Naive thymus-derived CD4-positive, alpha-beta T cell (primary cell): ENCODE measurements around the gene NEK9. TPM values are rescaled to one million over a fixed set of nuclear protein-coding genes. Genes with fewer than 3 reads are reported as not detected.

Experiments used
- ATAC-seq: fragments of 150-1000 bp; cut with Tn5 transposase; 2 replicates; pipeline ENCODE4 v1.10.0; 2021; ENCODE audit warnings: mild to moderate bottlenecking, moderate library complexity
- CTCF ChIA-PET: fragments of 350-600 bp; sonication (Branson Sonifier 250); formaldehyde crosslinking; loops from one replicate; lab custom pipeline; 2021; ENCODE audit warnings: antibody characterized with exemption; lab: Charles Lee
- POLR2A ChIA-PET: fragments of 350-600 bp; sonication (Branson Sonifier 250); formaldehyde crosslinking; loops from one replicate; lab custom pipeline; 2021; ENCODE audit warnings: antibody characterized with exemption, inconsistent platforms; lab: Charles Lee
- DNase-seq, 9 donors: peaks; one replicate each; pipeline versions ENCODE4 v3.0.0 to v3.0.0-alpha.2; 2020 to 2022; ENCODE audit warnings: mixed read lengths in 1 of 9
- H3K27ac ChIP-seq: one replicate; pipeline ENCODE4 v1.7.0; 2013; ENCODE audit warnings: mild to moderate bottlenecking, low read depth, low read length, moderate library complexity
- H3K27me3 ChIP-seq, 2 donors: one replicate each; pipeline ENCODE4 v1.7.0; 2013; ENCODE audit warnings: low read length in 2 of 2, mild to moderate bottlenecking in 2 of 2, moderate library complexity in 2 of 2; ENCODE audit not compliant: control insufficient read depth in 2 of 2, insufficient read depth in 2 of 2
- H3K36me3 ChIP-seq, 3 experiments: 1 replicate in 2 of 3; 2 replicates in 1 of 3; pipeline ENCODE4 v1.7.0; 2013; ENCODE audit warnings: low read length in 3 of 3, mild to moderate bottlenecking in 3 of 3, moderate library complexity in 1 of 3; ENCODE audit not compliant: insufficient read depth in 3 of 3, control insufficient read depth in 2 of 3
- H3K4me1 ChIP-seq, 2 donors: one replicate each; pipeline ENCODE4 v1.7.0; 2013; ENCODE audit warnings: low read length in 2 of 2, mild to moderate bottlenecking in 2 of 2, moderate library complexity in 1 of 2; ENCODE audit not compliant: control insufficient read depth in 2 of 2, insufficient read depth in 2 of 2
- H3K4me3 ChIP-seq: 2 replicates; pipeline ENCODE4 v1.7.0; 2013; ENCODE audit warnings: mild to moderate bottlenecking, low read length
- H3K9me3 ChIP-seq, 3 experiments: 1 replicate in 2 of 3; 2 replicates in 1 of 3; pipeline ENCODE4 v1.7.0; 2013; ENCODE audit warnings: low read length in 3 of 3; ENCODE audit not compliant: control insufficient read depth in 2 of 3
- H3K27ac Mint-ChIP-seq, 9 donors: one replicate each; pipeline ENCODE4 v1.8.0; 2020 to 2022; ENCODE audit warnings: mixed read lengths in 9 of 9, mild to moderate bottlenecking in 8 of 9, moderate library complexity in 5 of 9, inconsistent platforms in 2 of 9
- H3K27me3 Mint-ChIP-seq, 5 donors: one replicate each; pipeline ENCODE4 v1.8.0; 2021 to 2022; ENCODE audit warnings: mixed read lengths in 5 of 5, mild to moderate bottlenecking in 1 of 5
- H3K36me3 Mint-ChIP-seq, 5 donors: one replicate each; pipeline ENCODE4 v1.8.0; 2020 to 2022; ENCODE audit warnings: mixed read lengths in 5 of 5, mild to moderate bottlenecking in 3 of 5, inconsistent platforms in 1 of 5
- H3K4me1 Mint-ChIP-seq, 7 donors: one replicate each; pipeline ENCODE4 v1.8.0; 2020 to 2022; ENCODE audit warnings: mixed read lengths in 7 of 7, mild to moderate bottlenecking in 3 of 7, inconsistent platforms in 1 of 7
- H3K4me3 Mint-ChIP-seq, 10 donors: one replicate each; pipeline ENCODE4 v1.8.0; 2020 to 2022; ENCODE audit warnings: mild to moderate bottlenecking in 10 of 10, mixed read lengths in 10 of 10, moderate library complexity in 6 of 10, inconsistent platforms in 2 of 10
- H3K9me3 Mint-ChIP-seq, 11 donors: one replicate each; pipeline ENCODE4 v1.8.0; 2020 to 2022; ENCODE audit warnings: mixed read lengths in 11 of 11, mild to moderate bottlenecking in 4 of 11, inconsistent platforms in 1 of 11, moderate library complexity in 1 of 11
- intact Hi-C, 2 donors: fragments of 100-400 bp; cut with micrococcal nuclease; formaldehyde crosslinking; loops; one replicate each; pipeline ENCODE4 v1.15.1; 2023
- polyA plus RNA-seq, 2 donors: library from polyadenylated mRNA; unstranded; fragments of 300-500 nt; fragmentation: Illumina TruSeq; gene quantifications; one replicate each; pipeline ENCODE4 v1.2.3, GENCODE V29; 2021
- total RNA-seq, 6 experiments: library from RNA in 5 of 6; stranded (reverse) in 5 of 6; gene quantifications; 1 replicate in 5 of 6; 2 replicates in 1 of 6; pipeline ENCODE4 v1.2.3 and lab custom pipeline; 2021 to 2026

The NEK9 gene
- total and polyA plus RNA-seq, 7 experiments from 2014 or later: 16.6 to 141 (median 83.4) TPM

DNA sequence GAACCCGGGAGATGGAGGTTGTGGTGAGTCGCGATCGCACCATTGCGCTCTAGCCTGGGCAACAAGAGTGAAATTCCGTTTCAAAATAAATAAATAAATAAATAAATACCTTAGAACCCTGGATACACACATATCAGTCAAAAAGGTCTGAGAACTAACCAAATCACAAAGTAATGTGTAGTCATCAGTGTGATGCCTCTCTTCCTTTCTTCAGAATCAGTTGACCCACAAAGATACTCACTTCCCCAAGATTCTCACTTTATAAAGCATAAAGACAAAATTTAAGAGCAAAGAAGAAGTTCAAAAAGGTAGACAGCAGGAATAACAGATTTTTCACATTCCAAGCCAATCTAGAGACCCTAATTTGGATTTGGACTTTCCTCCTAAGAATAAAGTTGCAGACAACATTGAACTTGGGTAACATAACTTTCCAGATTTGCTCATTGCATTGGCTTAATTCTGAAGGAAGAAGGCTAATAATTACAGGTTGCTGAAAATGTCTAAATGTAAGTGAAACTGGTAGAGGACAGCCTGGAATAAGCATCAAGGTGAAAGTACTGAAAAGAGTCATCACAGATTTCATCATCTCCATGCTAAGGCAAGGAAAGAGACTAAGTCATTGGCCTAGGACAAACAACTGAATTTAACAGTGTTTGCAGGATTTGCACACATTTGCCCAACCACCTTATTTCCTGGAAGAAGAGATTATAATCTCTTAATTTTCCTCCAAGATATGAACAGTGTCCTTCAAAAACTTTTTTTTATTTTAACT is 32.2 kb upstream of the NEK9 start:
- peaks cover 34 to 74% (median 65%) of the 10 kb centered on the region in 7 donors for H3K4me1 Mint-ChIP-seq
- POLR2A ChIA-PET: no interaction called here
- intact Hi-C loops: loop anchor here in 1 of 2 donors (2.0 kb wide), 1 partner anchor 18 kb away; the partner anchor contains the start of gene TMED10

DNA sequence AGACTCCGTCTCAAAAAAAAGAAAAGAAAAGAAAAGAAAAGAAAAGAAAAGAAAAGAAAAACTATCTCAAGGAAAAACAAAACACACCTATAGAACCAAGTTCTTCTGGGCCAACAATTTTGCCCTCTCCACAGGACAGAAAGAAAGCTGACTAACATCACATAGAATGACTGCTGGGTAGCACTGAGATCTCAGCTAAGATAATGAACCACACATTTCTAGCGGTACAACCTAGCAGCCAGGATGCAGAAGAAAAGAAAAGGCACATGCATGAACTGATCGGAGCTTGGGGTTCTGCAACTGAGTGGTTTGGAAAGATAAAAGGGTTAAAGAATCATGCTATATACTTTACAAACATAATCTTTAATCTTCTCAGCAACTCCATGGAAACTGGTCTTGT is 30.1 kb upstream of the NEK9 start:
- peak in 6 of 9 donors; percentile 9 to 45 (median 30) for DNase-seq
- Histone ChIP-seq H3K4me1 (peaks cover 12 to 20% of the 10 kb centered on the region in 2 donors), H3K9me3 (no peaks in the 10 kb centered on the region), H3K27ac (no peak overlapping the region), H3K27me3 (no peaks in the 10 kb centered on the region), H3K36me3 (peaks cover 0 to 3% (median under 1%) of the 10 kb centered on the region in 3 experiments), H3K4me3 (no peak overlapping the region)
- intact Hi-C loops: loop anchor here (2.0 kb wide), 3 partner anchors 14 to 20 kb away; partner anchors contain the start of gene TMED10 (in 1 of the 2)
- no peaks in the 10 kb centered on the region for H3K9me3 Mint-ChIP-seq
- ChIA-PET POLR2A (interaction anchor here (1.3 kb wide), 1 partner anchor 30 kb away, joined by 4 read pairs; the partner anchor contains the start of gene NEK9), CTCF (interaction anchor here (0.6 to 1.2 kb wide), 3 partner anchors 12 to 137 kb away, joined by 3 to 4 read pairs (median 3); no protein-coding TSS in a partner anchor)
- peaks cover 0 to 9% (median 7%) of the 10 kb centered on the region in 5 donors for H3K36me3 Mint-ChIP-seq
- H3K4me3 Mint-ChIP-seq: peak overlapping the region; percentile 7 to 70 (median 52)
- H3K27ac Mint-ChIP-seq: peak overlapping the region in 8 of 9 donors; percentile 26 to 92 (median 64)
- H3K4me1 Mint-ChIP-seq: peaks cover 40 to 76% (median 66%) of the 10 kb centered on the region in 7 donors
- no peaks in the 10 kb centered on the region for H3K27me3 Mint-ChIP-seq
- ATAC-seq: peak; percentile 87

More for the DNA sequence above, 32.2 kb upstream of the NEK9 start:
- peaks cover 0 to 10% (median 0%) of the 10 kb centered on the region in 5 donors for H3K36me3 Mint-ChIP-seq
- Histone ChIP-seq H3K36me3 (no peaks in the 10 kb centered on the region), H3K27me3 (no peaks in the 10 kb centered on the region), H3K27ac (no peak overlapping the region), H3K4me3 (no peak overlapping the region), H3K9me3 (no peaks in the 10 kb centered on the region), H3K4me1 (peaks cover 12 to 20% of the 10 kb centered on the region in 2 donors)
- CTCF ChIA-PET: interaction anchor here (0.6 to 1.0 kb wide), 2 partner anchors 16 to 112 kb away, joined by 3 to 4 read pairs; no protein-coding TSS in a partner anchor
- H3K27me3 Mint-ChIP-seq: no peaks in the 10 kb centered on the region
- H3K9me3 Mint-ChIP-seq: peaks cover 0 to 1% (median 0%) of the 10 kb centered on the region in 11 donors
- H3K4me3 Mint-ChIP-seq: no peak overlapping the region
- no peak for DNase-seq
- ATAC-seq: no peak
- H3K27ac Mint-ChIP-seq: peak overlapping the region in 3 of 9 donors; percentile 43 to 64 (median 52)

DNA sequence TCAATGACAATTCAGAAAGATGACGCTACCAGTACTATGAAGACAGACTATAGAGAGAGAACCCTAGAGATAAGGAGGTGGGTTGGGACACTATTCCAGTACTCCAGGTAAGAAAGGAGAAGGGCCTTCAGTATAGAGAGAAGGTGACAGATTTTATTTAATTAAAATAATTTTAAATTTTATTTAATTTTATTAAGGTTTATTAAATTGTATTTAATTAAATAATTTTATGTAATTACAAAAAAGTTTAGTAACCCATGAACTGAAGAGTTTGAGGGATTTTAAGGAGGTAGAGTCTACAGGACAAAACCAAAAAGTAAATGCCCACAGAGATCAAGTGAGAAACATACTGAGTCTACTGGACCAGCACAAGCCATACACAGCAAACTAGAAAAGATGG is 29.3 kb upstream of the NEK9 start:
- CTCF ChIA-PET: interaction anchor here (1.1 kb wide), 1 partner anchor 25 kb away, joined by 3 read pairs; no protein-coding TSS in a partner anchor
- H3K27ac Mint-ChIP-seq: peak overlapping the region in 1 of 9 donors; percentile 28

DNA sequence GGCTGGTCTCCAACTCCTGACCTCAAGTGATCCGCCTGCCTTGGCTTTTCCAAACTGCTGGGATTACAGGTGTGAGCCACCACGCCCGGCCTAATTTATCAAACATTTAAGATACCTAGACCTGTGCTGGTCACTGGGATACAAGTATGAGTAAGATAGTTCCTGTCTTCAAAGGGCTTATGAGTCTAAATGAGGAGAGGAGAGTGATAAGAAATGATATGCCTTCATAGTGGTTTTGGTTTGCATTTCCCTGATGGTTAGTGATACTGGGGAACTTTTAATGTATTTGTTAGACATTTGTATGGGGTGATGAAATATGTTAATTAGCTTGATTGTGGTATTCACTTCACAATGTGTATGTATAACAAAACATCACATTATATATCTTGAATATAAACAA is 28.3 kb upstream of the NEK9 start:
- no peak for DNase-seq
- Mint-ChIP-seq H3K4me3 (no peak overlapping the region), H3K36me3 (peaks cover 0 to 16% (median 10%) of the 10 kb centered on the region in 5 donors), H3K4me1 (peaks cover 34 to 66% (median 56%) of the 10 kb centered on the region in 7 donors), H3K9me3 (no peaks in the 10 kb centered on the region), H3K27ac (peak overlapping the region in 2 of 9 donors; percentile 21 to 67), H3K27me3 (no peaks in the 10 kb centered on the region)
- POLR2A ChIA-PET: interaction anchor here (0.5 to 1.1 kb wide), 4 partner anchors 13 to 137 kb away, joined by 4 to 7 read pairs (median 5); no protein-coding TSS in a partner anchor
- Histone ChIP-seq H3K27me3 (no peaks in the 10 kb centered on the region), H3K4me1 (peaks cover 8 to 18% of the 10 kb centered on the region in 2 donors), H3K4me3 (no peak overlapping the region), H3K9me3 (no peaks in the 10 kb centered on the region), H3K27ac (no peak overlapping the region), H3K36me3 (peaks cover 0 to 12% (median 7%) of the 10 kb centered on the region in 3 experiments)
- CTCF ChIA-PET: no interaction called here
- ATAC-seq: peak; percentile 34
- intact Hi-C loops: no loop called here

More for the DNA sequence above, 29.3 kb upstream of the NEK9 start:
- no peak for ATAC-seq
- peaks cover 0 to 11% (median 7%) of the 10 kb centered on the region in 3 experiments for H3K36me3 ChIP-seq
- Mint-ChIP-seq H3K4me3 (peak overlapping the region in 1 of 10 donors; percentile 45), H3K4me1 (peaks cover 40 to 74% (median 64%) of the 10 kb centered on the region in 7 donors), H3K9me3 (no peaks in the 10 kb centered on the region), H3K36me3 (peaks cover 0 to 15% (median 12%) of the 10 kb centered on the region in 5 donors), H3K27me3 (no peaks in the 10 kb centered on the region)
- no peaks in the 10 kb centered on the region for H3K27me3 ChIP-seq
- POLR2A ChIA-PET: interaction anchor here (0.8 to 1.1 kb wide), 2 partner anchors 10 to 20 kb away, joined by 3 to 5 read pairs; no protein-coding TSS in a partner anchor
- H3K4me3 ChIP-seq: no peak overlapping the region
- intact Hi-C loops: loop anchor here (2.0 kb wide), 3 partner anchors 13 to 21 kb away; partner anchors contain the start of gene TMED10 (in 1 of the 2)
- no peak for DNase-seq
- no peak overlapping the region for H3K27ac ChIP-seq
- no peaks in the 10 kb centered on the region for H3K9me3 ChIP-seq
- peaks cover 12 to 20% of the 10 kb centered on the region in 2 donors for H3K4me1 ChIP-seq

DNA sequence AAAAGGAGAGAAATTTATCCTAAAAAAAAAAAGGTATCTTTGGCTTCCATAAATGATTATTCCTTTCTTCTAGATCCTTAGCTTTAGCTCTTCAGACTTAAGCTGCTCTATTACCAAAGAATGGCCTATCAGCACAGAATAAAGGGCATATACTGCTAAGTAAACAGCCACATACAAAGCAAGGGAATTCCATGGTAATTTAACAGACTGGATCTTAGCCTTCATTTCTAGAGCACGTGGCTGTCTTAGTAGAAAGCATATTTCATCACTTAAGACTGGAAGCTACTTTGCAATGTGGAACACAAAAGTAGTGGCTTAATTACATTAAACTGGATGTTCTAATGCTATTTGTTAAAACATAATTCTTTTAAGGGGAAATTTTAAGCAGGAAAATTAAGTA is 26.4 kb upstream of the NEK9 start:
- ATAC-seq (no peak), DNase-seq (no peak)
- Histone ChIP-seq H3K36me3 (peaks cover 0 to 23% (median 7%) of the 10 kb centered on the region in 3 experiments), H3K27ac (no peak overlapping the region), H3K27me3 (no peaks in the 10 kb centered on the region), H3K4me3 (no peak overlapping the region), H3K9me3 (no peaks in the 10 kb centered on the region), H3K4me1 (peaks cover 8 to 12% of the 10 kb centered on the region in 2 donors)
- H3K9me3 Mint-ChIP-seq: no peaks in the 10 kb centered on the region
- ChIA-PET POLR2A (interaction anchor here (0.6 kb wide), 1 partner anchor 94 kb away, joined by 5 read pairs; no protein-coding TSS in a partner anchor), CTCF (interaction anchor here (2.0 kb wide), 1 partner anchor 149 kb away, joined by 4 read pairs; no protein-coding TSS in a partner anchor)
- no peaks in the 10 kb centered on the region for H3K27me3 Mint-ChIP-seq
- H3K4me1 Mint-ChIP-seq: peaks cover 31 to 68% (median 49%) of the 10 kb centered on the region in 7 donors
- no peak overlapping the region for H3K27ac Mint-ChIP-seq
- H3K4me3 Mint-ChIP-seq: no peak overlapping the region
- peaks cover 4 to 22% (median 14%) of the 10 kb centered on the region in 5 donors for H3K36me3 Mint-ChIP-seq
- intact Hi-C loops: no loop called here

DNA sequence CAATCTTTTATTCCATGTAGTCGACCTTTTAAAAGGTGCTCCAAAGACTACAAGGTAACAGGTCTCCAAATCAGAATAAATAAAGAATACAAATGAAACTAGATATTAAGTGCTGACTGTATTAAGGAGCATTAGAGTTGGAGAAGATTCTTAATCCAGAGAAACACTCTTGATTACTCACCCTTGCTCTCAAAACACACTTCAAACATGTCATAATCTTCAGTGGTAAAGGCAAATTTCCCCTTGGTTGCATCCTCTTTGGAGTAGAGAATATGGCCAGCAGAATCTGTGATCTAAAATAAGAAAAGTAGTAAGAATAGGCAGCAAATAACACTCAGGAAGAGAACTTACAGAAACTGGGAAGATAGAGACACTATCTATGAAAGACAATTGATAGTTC is 25.0 kb upstream of the NEK9 start:
- Mint-ChIP-seq H3K27me3 (no peaks in the 10 kb centered on the region), H3K4me1 (peaks cover 26 to 70% (median 51%) of the 10 kb centered on the region in 7 donors), H3K4me3 (no peak overlapping the region), H3K9me3 (no peaks in the 10 kb centered on the region), H3K36me3 (peaks cover 4 to 23% (median 17%) of the 10 kb centered on the region in 5 donors), H3K27ac (peak overlapping the region in 2 of 9 donors; percentile 47 to 67)
- ChIA-PET CTCF (no interaction called here), POLR2A (no interaction called here)
- peaks cover 7 to 8% of the 10 kb centered on the region in 2 donors for H3K4me1 ChIP-seq
- H3K4me3 ChIP-seq: no peak overlapping the region
- intact Hi-C loops: no loop called here
- ATAC-seq: no peak
- no peaks in the 10 kb centered on the region for H3K9me3 ChIP-seq
- no peak for DNase-seq
- H3K27ac ChIP-seq: no peak overlapping the region
- H3K27me3 ChIP-seq: no peaks in the 10 kb centered on the region
- peaks cover 0 to 23% (median 7%) of the 10 kb centered on the region in 3 experiments for H3K36me3 ChIP-seq
